Retinal pigment epithelial cell (primary cell): ENCODE results near the gene L1CAM.
A peak's percentile ranks its signal among the peaks of the same experiment; 100 is the strongest.

Experiments used
- DNase-seq: peaks from one replicate; pipeline ENCODE4 v3.0.0-alpha.2; 2010; ENCODE audit warnings: low read depth
- H3K4me3 ChIP-seq: 2 replicates; pipeline ENCODE4 v1.5.1; 2011; ENCODE audit warnings: mild to moderate bottlenecking, low read length, control low read depth, moderate library complexity
- TF ChIP-seq, protein P1 (sequence below): conservative IDR thresholded peaks from 2 replicates; pipeline ENCODE4 v1.5.1; 2011; ENCODE audit warnings: low read depth, low read length, control low read depth, inconsistent platforms

L1CAM gene, protein sequence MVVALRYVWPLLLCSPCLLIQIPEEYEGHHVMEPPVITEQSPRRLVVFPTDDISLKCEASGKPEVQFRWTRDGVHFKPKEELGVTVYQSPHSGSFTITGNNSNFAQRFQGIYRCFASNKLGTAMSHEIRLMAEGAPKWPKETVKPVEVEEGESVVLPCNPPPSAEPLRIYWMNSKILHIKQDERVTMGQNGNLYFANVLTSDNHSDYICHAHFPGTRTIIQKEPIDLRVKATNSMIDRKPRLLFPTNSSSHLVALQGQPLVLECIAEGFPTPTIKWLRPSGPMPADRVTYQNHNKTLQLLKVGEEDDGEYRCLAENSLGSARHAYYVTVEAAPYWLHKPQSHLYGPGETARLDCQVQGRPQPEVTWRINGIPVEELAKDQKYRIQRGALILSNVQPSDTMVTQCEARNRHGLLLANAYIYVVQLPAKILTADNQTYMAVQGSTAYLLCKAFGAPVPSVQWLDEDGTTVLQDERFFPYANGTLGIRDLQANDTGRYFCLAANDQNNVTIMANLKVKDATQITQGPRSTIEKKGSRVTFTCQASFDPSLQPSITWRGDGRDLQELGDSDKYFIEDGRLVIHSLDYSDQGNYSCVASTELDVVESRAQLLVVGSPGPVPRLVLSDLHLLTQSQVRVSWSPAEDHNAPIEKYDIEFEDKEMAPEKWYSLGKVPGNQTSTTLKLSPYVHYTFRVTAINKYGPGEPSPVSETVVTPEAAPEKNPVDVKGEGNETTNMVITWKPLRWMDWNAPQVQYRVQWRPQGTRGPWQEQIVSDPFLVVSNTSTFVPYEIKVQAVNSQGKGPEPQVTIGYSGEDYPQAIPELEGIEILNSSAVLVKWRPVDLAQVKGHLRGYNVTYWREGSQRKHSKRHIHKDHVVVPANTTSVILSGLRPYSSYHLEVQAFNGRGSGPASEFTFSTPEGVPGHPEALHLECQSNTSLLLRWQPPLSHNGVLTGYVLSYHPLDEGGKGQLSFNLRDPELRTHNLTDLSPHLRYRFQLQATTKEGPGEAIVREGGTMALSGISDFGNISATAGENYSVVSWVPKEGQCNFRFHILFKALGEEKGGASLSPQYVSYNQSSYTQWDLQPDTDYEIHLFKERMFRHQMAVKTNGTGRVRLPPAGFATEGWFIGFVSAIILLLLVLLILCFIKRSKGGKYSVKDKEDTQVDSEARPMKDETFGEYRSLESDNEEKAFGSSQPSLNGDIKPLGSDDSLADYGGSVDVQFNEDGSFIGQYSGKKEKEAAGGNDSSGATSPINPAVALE

DNA sequence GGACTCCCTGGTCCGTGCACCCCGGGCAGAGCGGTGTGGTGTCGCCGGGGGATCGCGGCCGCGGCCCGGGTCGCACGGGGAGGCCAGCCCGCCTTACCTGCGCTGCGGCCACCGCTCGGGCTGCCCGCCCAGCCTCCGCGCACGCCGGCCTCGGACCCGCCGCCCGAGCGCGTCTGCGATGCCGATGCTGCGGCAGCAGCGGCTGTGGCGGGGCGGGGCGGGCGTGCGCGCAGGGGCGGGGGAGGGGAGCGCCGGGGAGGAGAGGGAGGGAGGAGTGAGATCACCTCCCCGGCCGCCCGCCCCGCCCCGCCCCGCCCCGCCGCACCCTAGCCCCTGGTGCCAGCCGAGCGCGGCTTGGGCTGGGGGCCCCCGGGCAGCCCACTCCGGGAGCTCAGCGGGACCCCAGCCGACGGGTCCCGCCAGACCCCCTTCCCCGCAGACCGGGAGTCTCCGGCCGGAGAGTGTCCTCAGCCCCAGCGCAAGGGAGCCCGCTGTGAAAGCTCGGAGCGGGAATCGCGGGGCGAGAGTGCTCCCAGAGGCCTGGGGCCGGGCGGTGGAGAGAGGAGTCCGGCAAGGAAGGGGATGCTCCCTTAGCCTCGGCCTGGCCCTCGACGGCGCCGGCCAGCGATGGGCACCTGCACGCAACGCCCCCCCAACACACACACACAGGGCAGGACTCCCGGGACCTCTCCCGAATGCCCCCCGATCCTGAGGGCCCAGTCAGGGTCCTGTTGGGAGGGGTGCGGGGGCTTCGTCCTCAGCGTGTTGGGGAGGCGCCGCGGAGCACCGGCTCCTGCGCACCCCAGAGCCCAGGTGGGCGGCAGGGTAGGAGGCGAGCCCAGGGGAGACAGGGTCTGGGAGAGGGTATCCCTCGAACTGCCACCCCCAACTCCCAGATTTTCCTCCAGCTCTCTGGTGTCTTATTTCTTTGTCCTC lies at the start of gene L1CAM:
Gene L1CAM, minus strand, starts transcription at position 206 of the 936 bp plus-strand sequence. CDS start 10,337 bp downstream, outside the sequence.
- no peak for DNase-seq
- TF ChIP-seq, protein P1, sequence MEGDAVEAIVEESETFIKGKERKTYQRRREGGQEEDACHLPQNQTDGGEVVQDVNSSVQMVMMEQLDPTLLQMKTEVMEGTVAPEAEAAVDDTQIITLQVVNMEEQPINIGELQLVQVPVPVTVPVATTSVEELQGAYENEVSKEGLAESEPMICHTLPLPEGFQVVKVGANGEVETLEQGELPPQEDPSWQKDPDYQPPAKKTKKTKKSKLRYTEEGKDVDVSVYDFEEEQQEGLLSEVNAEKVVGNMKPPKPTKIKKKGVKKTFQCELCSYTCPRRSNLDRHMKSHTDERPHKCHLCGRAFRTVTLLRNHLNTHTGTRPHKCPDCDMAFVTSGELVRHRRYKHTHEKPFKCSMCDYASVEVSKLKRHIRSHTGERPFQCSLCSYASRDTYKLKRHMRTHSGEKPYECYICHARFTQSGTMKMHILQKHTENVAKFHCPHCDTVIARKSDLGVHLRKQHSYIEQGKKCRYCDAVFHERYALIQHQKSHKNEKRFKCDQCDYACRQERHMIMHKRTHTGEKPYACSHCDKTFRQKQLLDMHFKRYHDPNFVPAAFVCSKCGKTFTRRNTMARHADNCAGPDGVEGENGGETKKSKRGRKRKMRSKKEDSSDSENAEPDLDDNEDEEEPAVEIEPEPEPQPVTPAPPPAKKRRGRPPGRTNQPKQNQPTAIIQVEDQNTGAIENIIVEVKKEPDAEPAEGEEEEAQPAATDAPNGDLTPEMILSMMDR, result no peak
- H3K4me3 ChIP-seq, result no peak within 1 kb of the TSS

DNA sequence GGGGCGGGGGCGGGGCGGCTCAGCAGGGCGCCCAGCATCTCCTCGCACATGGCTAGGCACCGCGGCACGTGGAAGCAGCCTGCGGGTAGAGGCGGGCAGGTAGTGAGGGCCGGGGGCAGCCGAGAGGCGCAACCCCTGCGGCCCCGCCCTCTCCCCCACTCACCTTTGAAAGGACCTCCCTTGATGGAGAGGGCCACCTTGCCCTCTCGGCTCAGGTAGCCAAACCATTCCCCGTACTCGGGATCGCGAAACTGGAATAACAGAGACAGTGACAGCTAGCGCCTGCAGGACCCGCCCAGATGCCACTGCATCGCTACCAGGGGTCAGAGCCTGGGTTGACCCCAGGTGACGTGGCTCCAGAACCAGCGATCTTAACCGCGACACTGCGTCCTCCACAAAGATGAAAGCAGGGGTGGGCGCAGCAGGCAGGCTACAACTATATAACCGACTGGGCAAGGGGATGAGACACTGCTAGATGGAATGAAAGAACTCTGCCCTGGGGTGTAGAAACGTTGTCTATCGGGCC lies 49.4 kb upstream of the L1CAM start:
- DNase-seq, result no peak
- TF ChIP-seq, protein P1, result no peak
- H3K4me3 ChIP-seq, result peak overlapping the region; percentile 38

DNA sequence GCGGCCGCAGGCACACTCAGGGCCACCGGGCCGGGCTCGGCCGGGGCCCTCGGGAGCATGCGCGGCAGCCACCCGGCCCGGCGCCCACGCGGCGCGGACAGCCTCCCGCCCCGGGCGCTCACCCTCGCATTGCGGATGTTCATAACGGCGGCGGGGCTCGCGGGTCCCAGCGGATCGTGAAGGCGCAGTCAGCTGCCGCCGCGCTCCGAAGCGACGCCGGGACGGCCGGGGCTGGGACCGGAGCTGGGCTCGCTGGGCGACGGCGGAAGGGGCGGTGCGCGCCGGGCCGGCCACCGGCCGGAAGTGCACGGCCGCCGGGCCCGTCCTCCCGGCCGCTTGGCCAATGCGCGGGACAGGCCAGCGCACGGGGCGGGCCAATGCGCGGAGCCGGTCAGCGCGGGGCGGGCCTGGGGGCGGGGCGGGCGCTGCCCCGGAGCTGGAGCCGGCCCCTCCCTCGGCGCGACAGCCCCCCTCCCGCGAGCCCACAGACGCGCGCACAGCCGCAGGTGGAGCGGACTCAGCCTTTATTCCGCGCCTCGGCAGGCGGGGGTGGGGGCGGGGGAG lies 48.9 kb upstream of the L1CAM start, which contains the start of gene NAA10:
Gene NAA10, minus strand, starts transcription at position 276 of the 564 bp plus-strand sequence. Its CDS starts 133 bp downstream, at position 143.
- TF ChIP-seq, protein P1, result no peak
- no peak for DNase-seq
- peak within 1 kb of the TSS; percentile 71 for H3K4me3 ChIP-seq

DNA sequence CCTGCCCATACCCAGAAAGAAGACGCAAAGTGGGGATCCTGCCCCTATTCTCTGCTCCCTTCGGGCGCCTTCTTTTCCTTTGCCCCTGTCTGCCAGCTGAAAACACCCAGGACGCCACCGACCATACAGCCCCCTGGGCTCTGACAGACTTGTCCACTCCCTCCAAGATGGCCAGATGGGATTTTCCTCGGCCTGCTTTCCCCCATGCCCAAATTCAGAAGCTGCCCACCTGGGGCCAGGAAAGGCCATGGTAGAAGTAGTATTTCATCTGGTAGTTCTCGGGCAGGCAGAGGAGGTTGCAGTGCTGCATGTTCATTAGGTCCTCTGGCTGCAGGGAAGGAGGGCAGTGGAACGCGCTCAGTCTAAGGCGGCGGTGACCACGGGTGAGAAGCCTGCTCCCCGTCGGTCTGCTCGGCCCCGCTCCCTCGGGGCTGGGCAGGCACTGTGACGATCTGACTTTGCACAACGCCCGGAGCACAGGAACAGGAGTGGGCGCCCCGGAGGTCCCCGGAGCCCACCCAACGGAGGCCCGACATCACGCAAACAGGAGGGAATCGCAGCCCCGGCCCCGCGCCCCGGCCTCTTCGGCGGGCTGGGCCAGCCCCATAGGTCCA lies 48.3 kb upstream of the L1CAM start:
- TF ChIP-seq, protein P1, result no peak
- DNase-seq, result no peak

DNA sequence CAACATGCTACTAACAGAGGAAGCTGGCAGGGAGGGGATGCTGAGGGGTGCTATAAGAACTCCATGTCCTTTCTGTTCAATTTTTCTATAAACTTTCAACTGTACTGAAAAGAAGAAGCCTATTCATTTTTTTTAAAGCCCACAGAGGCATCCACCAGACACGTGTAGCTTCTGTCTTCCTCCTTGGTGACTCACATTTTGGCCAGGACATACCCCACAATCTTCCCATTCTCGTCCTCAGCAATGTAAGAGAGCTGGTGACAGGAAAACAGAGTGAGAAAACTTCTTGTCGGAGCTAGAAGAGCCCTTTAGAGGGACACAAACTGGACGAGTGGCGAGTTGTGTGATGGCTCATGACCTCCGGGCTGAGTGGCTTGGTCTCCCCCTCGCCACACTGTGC lies 47.8 kb upstream of the L1CAM start:
- H3K4me3 ChIP-seq, result peak overlapping the region; percentile 71
- no peak for DNase-seq
- TF ChIP-seq, protein P1, result no peak

More for the DNA sequence above, 48.3 kb upstream of the L1CAM start:
- H3K4me3 ChIP-seq, result peak overlapping the region; percentile 71
